ENCODE measurements around the gene ZNF385B.

ZNF385B gene

DNA sequence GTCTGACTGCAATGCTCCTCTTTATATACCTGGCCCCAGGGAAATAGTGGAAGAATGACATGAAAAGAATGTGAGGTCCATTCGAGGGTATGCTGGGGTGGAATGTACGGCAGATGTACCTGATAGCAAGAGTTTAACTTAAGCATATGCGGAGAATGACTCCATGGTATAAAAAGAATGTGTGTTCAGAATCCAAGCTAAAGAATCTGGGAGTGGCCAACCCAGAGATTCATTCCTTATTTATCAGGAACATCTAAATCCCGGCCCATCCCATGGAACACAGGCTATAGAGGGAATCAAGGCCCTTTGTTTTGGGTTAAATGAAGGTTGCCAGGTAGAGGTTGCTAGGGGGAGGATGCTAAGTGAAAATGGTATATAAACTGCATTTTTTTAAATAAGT lies 150.0 kb downstream of the ZNF385B start:
- TF ChIP-seq, protein P1, sequence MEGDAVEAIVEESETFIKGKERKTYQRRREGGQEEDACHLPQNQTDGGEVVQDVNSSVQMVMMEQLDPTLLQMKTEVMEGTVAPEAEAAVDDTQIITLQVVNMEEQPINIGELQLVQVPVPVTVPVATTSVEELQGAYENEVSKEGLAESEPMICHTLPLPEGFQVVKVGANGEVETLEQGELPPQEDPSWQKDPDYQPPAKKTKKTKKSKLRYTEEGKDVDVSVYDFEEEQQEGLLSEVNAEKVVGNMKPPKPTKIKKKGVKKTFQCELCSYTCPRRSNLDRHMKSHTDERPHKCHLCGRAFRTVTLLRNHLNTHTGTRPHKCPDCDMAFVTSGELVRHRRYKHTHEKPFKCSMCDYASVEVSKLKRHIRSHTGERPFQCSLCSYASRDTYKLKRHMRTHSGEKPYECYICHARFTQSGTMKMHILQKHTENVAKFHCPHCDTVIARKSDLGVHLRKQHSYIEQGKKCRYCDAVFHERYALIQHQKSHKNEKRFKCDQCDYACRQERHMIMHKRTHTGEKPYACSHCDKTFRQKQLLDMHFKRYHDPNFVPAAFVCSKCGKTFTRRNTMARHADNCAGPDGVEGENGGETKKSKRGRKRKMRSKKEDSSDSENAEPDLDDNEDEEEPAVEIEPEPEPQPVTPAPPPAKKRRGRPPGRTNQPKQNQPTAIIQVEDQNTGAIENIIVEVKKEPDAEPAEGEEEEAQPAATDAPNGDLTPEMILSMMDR (IDR thresholded peaks at IDR 0.05; ENCODE audit: low read depth, low read length) = no peak
- TF ChIP-seq EZH2phosphoT487 (IDR thresholded peaks at IDR 0.05; ENCODE audit: low read depth) = no peak
- H3K9ac ChIP-seq (ENCODE audit: low read length) = no peak overlapping the region
- H3K4me1 ChIP-seq (ENCODE audit: low read length) = no peaks in the 10 kb centered on the region
- no peak overlapping the region for H2AFZ ChIP-seq (ENCODE audit: low read depth, low read length)
- no peaks in the 10 kb centered on the region for H3K36me3 ChIP-seq (replicated peaks; ENCODE audit: low read depth, low read length)
- H3K27ac ChIP-seq (ENCODE audit: low read length) = no peak overlapping the region
- no peak overlapping the region for H3K4me3 ChIP-seq (ENCODE audit: low read length)
- H3K9me3 ChIP-seq (ENCODE audit: insufficient read depth, low read length) = no peaks in the 10 kb centered on the region
- no peaks in the 10 kb centered on the region for H4K20me1 ChIP-seq (ENCODE audit: insufficient read depth, low read length)
- no peak overlapping the region for H3K4me2 ChIP-seq (ENCODE audit: low read length)
- no peaks in the 10 kb centered on the region for H3K79me2 ChIP-seq (ENCODE audit: low read length)
- no peaks in the 10 kb centered on the region for H3K27me3 ChIP-seq (ENCODE audit: low read depth, low read length)

- no peak for TF ChIP-seq EZH2phosphoT487 (IDR thresholded peaks at IDR 0.05; ENCODE audit: low read depth)
- TF ChIP-seq, protein P1 (IDR thresholded peaks at IDR 0.05; ENCODE audit: low read depth, low read length) = no peak
- Histone ChIP-seq H3K9me3 (ENCODE audit: insufficient read depth, low read length) (no peaks in the 10 kb centered on the region), H3K4me2 (ENCODE audit: low read length) (no peak overlapping the region), H3K27ac (ENCODE audit: low read length) (no peak overlapping the region), H3K36me3 (replicated peaks; ENCODE audit: low read depth, low read length) (no peaks in the 10 kb centered on the region), H3K79me2 (ENCODE audit: low read length) (no peaks in the 10 kb centered on the region), H3K4me3 (ENCODE audit: low read length) (no peak overlapping the region), H3K27me3 (ENCODE audit: low read depth, low read length) (no peaks in the 10 kb centered on the region), H4K20me1 (ENCODE audit: insufficient read depth, low read length) (no peaks in the 10 kb centered on the region), H3K4me1 (ENCODE audit: low read length) (no peaks in the 10 kb centered on the region), H2AFZ (ENCODE audit: low read depth, low read length) (no peak overlapping the region), H3K9ac (ENCODE audit: low read length) (no peak overlapping the region)
Measured at GRCh38 chr2:179703702-179704101, 157.7 kb downstream of the ZNF385B start.

- no peak overlapping the region for H3K4me3 ChIP-seq (ENCODE audit: low read length)
- no peak overlapping the region for H3K9ac ChIP-seq (ENCODE audit: low read length)
- no peak overlapping the region for H2AFZ ChIP-seq (ENCODE audit: low read depth, low read length)
- no peak overlapping the region for H3K27ac ChIP-seq (ENCODE audit: low read length)
- no peaks in the 10 kb centered on the region for H3K4me1 ChIP-seq (ENCODE audit: low read length)
- H4K20me1 ChIP-seq (ENCODE audit: insufficient read depth, low read length) = no peaks in the 10 kb centered on the region
- H3K27me3 ChIP-seq (ENCODE audit: low read depth, low read length) = no peaks in the 10 kb centered on the region
- H3K36me3 ChIP-seq (replicated peaks; ENCODE audit: low read depth, low read length) = no peaks in the 10 kb centered on the region
- H3K9me3 ChIP-seq (ENCODE audit: insufficient read depth, low read length) = no peaks in the 10 kb centered on the region
- TF ChIP-seq, protein P1 (IDR thresholded peaks at IDR 0.05; ENCODE audit: low read depth, low read length) = no peak
- TF ChIP-seq EZH2phosphoT487 (IDR thresholded peaks at IDR 0.05; ENCODE audit: low read depth) = no peak
- H3K4me2 ChIP-seq (ENCODE audit: low read length) = no peak overlapping the region
- no peaks in the 10 kb centered on the region for H3K79me2 ChIP-seq (ENCODE audit: low read length)
Measured at GRCh38 chr2:179702912-179703311, 158.5 kb downstream of the ZNF385B start.

GRCh38 chr2:179701524-179702110 lies 159.8 kb downstream of the ZNF385B start:
- Histone ChIP-seq H3K4me1 (ENCODE audit: low read length) (no peaks in the 10 kb centered on the region), H3K36me3 (replicated peaks; ENCODE audit: low read depth, low read length) (no peaks in the 10 kb centered on the region), H3K27me3 (ENCODE audit: low read depth, low read length) (no peaks in the 10 kb centered on the region), H3K9me3 (ENCODE audit: insufficient read depth, low read length) (no peaks in the 10 kb centered on the region), H3K79me2 (ENCODE audit: low read length) (no peaks in the 10 kb centered on the region), H2AFZ (ENCODE audit: low read depth, low read length) (no peak overlapping the region), H3K4me3 (ENCODE audit: low read length) (no peak overlapping the region), H3K27ac (ENCODE audit: low read length) (no peak overlapping the region), H3K9ac (ENCODE audit: low read length) (no peak overlapping the region), H4K20me1 (ENCODE audit: insufficient read depth, low read length) (no peaks in the 10 kb centered on the region), H3K4me2 (ENCODE audit: low read length) (no peak overlapping the region)
- TF ChIP-seq, protein P1 (IDR thresholded peaks at IDR 0.05; ENCODE audit: low read depth, low read length) = no peak
- TF ChIP-seq EZH2phosphoT487 (IDR thresholded peaks at IDR 0.05; ENCODE audit: low read depth) = no peak
